ENCODE results near the gene HM13. TPM values are rescaled to one million over a fixed set of nuclear protein-coding genes. Genes with fewer than 3 reads are reported as not detected.
A peak's percentile ranks its signal among the peaks of the same experiment; 100 is the strongest.

Gene HM13
- polyA plus RNA-seq, 1 donor (not counting 4 experiments of a cell fraction or from before 2014, with no cell fraction given), result 127 TPM

- peaks cover 41% of the 10 kb centered on the region for H3K4me1 ChIP-seq (ENCODE audit: control insufficient read depth, extremely low read depth, insufficient read depth, low read length)
- H3K9me1 ChIP-seq (ENCODE audit: control insufficient read depth, extremely low read depth, insufficient read depth, low read length), result no peaks in the 10 kb centered on the region
- H3K4me2 ChIP-seq (ENCODE audit: control insufficient read depth, extremely low read depth, insufficient read depth, low read depth, low read length), result peak within 1 kb of the TSS; percentile 91
- dilution Hi-C loops (cut with MboI; ENCODE audit: extremely low pct_ligation_motif_present, low sequenced_read_pairs), result no loop called here
- peak within 1 kb of the TSS; percentile 94 for H3K9ac ChIP-seq (ENCODE audit: control insufficient read depth, extremely low read depth, insufficient read depth, low read length)
- DNase-seq (ENCODE audit: low read depth, low spot score) (no peak), FAIRE-seq (no peak)
- no peaks in the 10 kb centered on the region for H3K9me3 ChIP-seq (ENCODE audit: control insufficient read depth, low read depth, low read length)
- H3K4me3 ChIP-seq (ENCODE audit: control insufficient read depth in 2 of 3, extremely low read depth in 1 of 3, insufficient read depth in 2 of 3, low read depth in 1 of 3, low read length in 3 of 3), result peak within 1 kb of the TSS; percentile 83 to 97 (median 96)
- no peaks in the 10 kb centered on the region for H3K36me3 ChIP-seq (ENCODE audit: control insufficient read depth in 2 of 2, extremely low read depth in 1 of 2, insufficient read depth in 2 of 2, low read length in 2 of 2)
- H3K79me2 ChIP-seq (ENCODE audit: control insufficient read depth, insufficient read depth, low read length), result peaks cover 15% of the 10 kb centered on the region
- TF ChIP-seq EZH2 (IDR thresholded peaks at IDR 0.05; ENCODE audit: low read length) (no peak), CTCF (optimal IDR thresholded peaks at IDR 0.05 in 1 of 3, IDR thresholded peaks at IDR 0.05 in 1 of 3, conservative IDR thresholded peaks at IDR 0.05 in 1 of 3; ENCODE audit: extremely low read depth in 1 of 3, insufficient read depth in 2 of 3, low read length in 3 of 3) (no peak)
- H2AFZ ChIP-seq (ENCODE audit: control insufficient read depth, low read length), result peak within 1 kb of the TSS; percentile 20
- H3K27me3 ChIP-seq (ENCODE audit: control insufficient read depth, extremely low read depth, insufficient read depth, low read length), result no peaks in the 10 kb centered on the region
- peak within 1 kb of the TSS; percentile 77 for H3K27ac ChIP-seq (ENCODE audit: control insufficient read depth, insufficient read depth, low read length)
- H4K20me1 ChIP-seq (ENCODE audit: control insufficient read depth, extremely low read depth, insufficient read depth, low read length), result no peaks in the 10 kb centered on the region
Measured at GRCh38 chr20:31605031-31605901, 91.0 kb downstream of the HM13 start, which contains the start of gene ID1. ID1 (plus strand) TSS chr20:31605289; CDS start chr20:31605388, 99 bp downstream.

- Histone ChIP-seq H3K4me3 (ENCODE audit: control insufficient read depth in 2 of 3, extremely low read depth in 1 of 3, insufficient read depth in 2 of 3, low read depth in 1 of 3, low read length in 3 of 3) (peak overlapping the region; percentile 83 to 97 (median 96)), H3K36me3 (ENCODE audit: control insufficient read depth in 2 of 2, extremely low read depth in 1 of 2, insufficient read depth in 2 of 2, low read length in 2 of 2) (no peaks in the 10 kb centered on the region), H3K9ac (ENCODE audit: control insufficient read depth, extremely low read depth, insufficient read depth, low read length) (peak overlapping the region; percentile 94), H3K9me3 (ENCODE audit: control insufficient read depth, low read depth, low read length) (no peaks in the 10 kb centered on the region), H3K4me2 (ENCODE audit: control insufficient read depth, extremely low read depth, insufficient read depth, low read depth, low read length) (peak overlapping the region; percentile 91), H3K27me3 (ENCODE audit: control insufficient read depth, extremely low read depth, insufficient read depth, low read length) (no peaks in the 10 kb centered on the region), H4K20me1 (ENCODE audit: control insufficient read depth, extremely low read depth, insufficient read depth, low read length) (no peaks in the 10 kb centered on the region), H3K27ac (ENCODE audit: control insufficient read depth, insufficient read depth, low read length) (peak overlapping the region; percentile 77), H3K79me2 (ENCODE audit: control insufficient read depth, insufficient read depth, low read length) (peaks cover 15% of the 10 kb centered on the region), H3K9me1 (ENCODE audit: control insufficient read depth, extremely low read depth, insufficient read depth, low read length) (no peaks in the 10 kb centered on the region), H2AFZ (ENCODE audit: control insufficient read depth, low read length) (peak overlapping the region; percentile 20), H3K4me1 (ENCODE audit: control insufficient read depth, extremely low read depth, insufficient read depth, low read length) (peaks cover 47% of the 10 kb centered on the region)
- dilution Hi-C loops (cut with MboI; ENCODE audit: extremely low pct_ligation_motif_present, low sequenced_read_pairs), result no loop called here
- TF ChIP-seq EZH2 (IDR thresholded peaks at IDR 0.05; ENCODE audit: low read length) (no peak), CTCF (optimal IDR thresholded peaks at IDR 0.05 in 1 of 3, IDR thresholded peaks at IDR 0.05 in 1 of 3, conservative IDR thresholded peaks at IDR 0.05 in 1 of 3; ENCODE audit: extremely low read depth in 1 of 3, insufficient read depth in 2 of 3, low read length in 3 of 3) (peak in 1 of 3 experiments; percentile 30)
- no peak for DNase-seq (ENCODE audit: low read depth, low spot score)
- no peak for FAIRE-seq
Measured at GRCh38 chr20:31605902-31606803, 91.9 kb downstream of the HM13 start.
